HTR-8/SVneo (cell line): Measurements from ENCODE around the gene FNDC11.
A peak's percentile ranks its signal among the peaks of the same experiment; 100 is the strongest.
"Not testable (repeated sequence)": the region's sequence is repeated elsewhere in the genome, so short reads cannot be mapped to it uniquely, and the experiment has no call there.

Experiments used
- DNase-seq: peaks from one replicate; pipeline ENCODE4 v3.0.0; 2011; ENCODE audit warnings: low spot score, mixed read lengths; ENCODE audit not compliant: insufficient read length
- FAIRE-seq: peaks from 2 replicates; lab custom pipeline; 2011; peaks lifted over from hg19 to GRCh38; lab: Jason Lieb, UNC

The FNDC11 gene

DNA sequence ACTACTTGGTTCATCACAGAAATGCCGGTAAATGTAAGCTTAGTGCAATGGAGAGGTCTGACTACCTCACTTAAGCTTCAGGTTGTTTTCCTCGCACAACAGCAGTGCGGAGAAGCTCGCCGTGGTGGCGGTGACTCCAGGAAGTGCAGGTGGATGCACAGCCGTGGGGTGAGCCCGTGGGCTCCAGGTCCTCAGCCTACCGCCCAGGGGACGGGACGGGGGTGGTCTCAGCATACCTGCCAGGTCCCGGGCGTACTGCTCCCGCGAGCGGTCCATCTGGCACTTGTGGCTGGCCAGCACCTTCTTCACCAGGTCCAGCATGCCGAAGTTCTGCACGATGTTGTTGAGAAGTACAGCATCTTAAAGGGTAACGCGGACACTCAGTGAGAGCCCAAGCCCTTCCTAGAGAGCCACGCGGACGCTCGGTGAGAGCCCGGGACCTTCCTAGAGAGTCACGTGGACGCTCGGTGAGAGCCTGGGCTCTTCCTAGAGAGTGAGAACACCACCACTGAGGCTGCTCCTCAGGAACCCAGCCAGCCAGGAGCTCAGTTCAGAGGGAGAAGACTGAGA is 37.9 kb downstream of the FNDC11 start:
- peak; percentile 72 for FAIRE-seq
- DNase-seq: no peak

GRCh38 chr20:63592661-63593060 is 38.7 kb downstream of the FNDC11 start:
- FAIRE-seq: peak; percentile 9
- DNase-seq: no peak

DNA sequence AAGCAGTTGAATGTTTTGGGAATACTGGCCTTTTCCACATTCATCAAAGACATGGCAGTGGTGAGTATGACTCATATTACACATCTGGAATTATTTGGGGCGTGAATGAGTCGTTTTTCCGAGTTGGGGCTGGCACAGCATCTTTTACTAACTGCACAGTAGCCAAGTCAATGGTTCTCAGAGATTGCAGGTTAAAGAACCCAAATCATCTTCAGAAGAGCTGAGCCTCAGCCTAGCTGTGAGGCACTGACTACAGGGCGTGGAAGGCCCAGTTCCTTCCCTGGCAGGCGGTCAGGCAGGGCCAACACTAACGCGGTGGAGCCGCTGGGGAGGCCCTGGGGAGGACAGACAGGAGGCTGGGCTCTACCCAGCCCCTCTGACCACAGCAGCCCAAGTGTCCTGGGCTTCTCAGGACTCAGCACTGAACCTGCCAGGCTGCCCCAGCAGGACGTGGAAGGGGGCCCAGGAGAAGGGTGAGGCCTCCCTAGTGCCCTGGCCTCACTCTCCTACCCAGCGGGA is 40.1 kb downstream of the FNDC11 start:
- no peak for DNase-seq
- peak; percentile 93 for FAIRE-seq

DNA sequence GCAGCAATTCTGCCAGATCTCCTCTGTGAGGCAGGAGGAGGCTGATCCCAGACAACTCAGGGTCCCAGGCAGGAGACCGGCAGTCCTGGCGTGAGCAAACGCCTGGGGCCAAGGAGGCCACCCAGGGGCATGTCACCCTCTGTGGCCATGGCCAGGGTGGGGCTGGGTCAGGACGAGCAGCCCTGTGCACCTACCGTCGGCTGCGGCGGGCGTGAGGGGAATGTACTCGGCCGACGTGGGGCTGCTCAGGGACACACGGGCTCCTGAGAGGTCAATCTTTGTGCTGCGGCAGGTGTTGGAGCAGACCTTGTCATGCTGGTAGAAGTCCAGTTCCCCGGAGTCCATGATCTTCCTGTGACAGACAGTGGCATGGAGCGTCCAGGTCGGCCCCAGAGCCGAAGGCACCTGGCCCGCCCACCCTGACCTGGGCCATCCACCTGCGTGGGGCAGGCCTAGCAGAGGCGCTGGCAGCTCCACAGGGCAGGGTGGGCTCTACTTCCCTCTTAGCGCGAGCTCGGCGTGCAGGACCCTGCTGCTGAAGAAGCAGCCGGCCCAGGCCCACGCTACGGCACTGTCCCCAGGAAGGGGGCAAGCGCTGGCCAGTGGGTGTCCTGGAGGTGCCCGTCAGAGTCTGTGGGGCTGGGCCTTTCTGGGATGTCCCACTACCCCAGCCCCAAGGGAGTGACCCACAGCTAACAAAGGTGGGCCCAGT is 41.6 kb downstream of the FNDC11 start:
- DNase-seq (no peak), FAIRE-seq (peak; percentile 31)

DNA sequence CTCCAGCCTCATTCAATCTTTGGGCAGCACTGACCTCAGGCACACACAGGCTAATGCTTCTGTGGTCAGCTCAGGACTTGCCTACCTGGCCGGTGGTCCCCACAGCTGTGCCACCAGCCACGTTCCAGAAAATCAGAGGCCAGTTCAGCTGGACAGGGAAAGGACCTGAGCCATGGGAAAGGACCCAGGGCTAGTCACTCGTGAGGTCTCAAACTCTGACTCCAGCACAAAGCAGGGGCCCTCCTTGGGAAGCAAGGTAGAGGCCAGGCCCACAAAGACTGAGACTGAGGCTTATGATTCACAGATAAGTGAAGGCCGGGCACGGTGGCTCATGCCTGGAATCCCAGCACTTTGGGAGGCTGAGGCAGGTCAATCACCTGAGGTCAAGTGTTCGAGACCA is 42.5 kb downstream of the FNDC11 start:
- FAIRE-seq: no peak
- DNase-seq: no peak

DNA sequence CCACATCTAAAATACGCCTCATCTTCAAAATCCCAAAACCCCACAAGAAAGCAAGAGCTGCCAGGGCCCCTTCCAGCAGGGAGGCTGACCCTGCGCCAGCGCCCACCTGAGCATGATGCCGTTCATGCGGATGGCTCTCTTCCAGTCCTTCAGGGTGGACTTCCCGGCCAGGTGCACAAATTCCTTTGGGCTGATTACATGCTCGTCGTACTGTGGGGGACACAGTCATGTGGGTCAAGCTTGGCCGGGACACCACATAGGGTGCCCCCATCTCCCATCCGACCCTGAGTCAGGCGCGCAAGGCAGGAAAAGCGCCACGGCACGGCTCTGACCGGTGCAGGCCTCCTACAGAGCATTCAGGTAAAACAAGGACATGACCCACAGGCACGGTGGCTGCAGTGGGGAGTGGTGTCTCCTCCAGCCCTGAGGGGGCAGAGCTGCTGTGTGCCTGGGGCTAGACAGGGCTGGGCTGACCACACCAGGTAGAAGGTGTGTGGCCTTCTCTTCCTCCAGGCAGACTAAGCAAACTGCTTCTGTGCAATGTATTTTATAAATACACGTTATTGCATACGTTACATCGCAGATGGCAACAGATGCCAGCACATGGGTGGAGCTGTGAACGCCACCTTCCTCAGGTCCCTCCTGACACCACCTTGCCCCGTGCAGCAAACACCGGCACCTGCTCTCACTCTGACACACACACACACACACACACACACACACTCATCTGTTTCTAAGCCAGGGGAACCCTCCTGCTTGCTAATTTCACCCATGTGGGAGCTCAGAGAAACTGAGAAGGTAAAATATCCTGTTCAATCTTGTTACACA is 43.9 kb downstream of the FNDC11 start:
- DNase-seq (no peak), FAIRE-seq (peak; percentile 96)

DNA sequence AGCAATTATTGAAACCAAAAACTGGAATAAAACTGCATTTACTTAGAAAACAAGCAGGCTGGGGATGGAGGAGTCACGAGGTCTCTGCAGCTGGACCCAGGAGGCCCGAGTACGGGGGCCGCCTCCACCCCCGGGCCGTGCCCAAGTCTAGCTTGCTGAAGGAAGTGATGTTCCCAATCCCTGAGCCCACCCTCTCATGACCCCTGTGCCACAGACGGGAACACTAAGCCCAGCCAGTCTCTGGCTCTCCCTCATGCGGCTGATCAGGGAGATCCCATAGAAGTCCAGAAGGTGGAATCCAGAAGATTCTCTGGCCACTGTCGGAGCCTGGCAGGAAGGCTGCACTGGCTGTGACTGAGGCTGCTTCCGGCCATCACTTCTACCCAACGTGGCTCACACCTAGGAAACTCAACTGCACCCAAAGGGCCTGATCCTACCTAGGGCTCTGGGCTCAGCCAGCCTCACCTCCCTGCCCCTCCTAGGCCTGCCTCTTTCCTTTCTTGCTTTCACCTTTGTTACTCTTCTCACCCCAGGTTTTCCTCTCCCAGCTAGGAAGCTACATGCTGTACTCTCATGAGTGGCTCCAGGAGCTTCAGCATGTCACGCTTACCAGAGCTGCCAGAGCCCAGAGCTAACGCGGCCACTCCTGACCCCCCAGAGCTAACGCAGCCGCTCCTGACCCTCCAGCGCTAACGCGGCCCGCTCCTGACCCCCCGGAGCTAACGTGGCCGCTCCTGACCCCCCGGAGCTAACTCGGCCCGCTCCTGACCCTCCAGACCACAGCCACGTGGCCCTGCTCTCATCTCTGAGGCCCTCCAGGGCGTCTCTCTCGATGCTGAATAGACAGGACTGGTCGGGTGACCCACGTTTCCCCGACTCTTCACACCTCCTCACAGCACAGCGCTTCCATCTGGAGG is 44.8 kb downstream of the FNDC11 start:
- FAIRE-seq (no peak), DNase-seq (no peak)

DNA sequence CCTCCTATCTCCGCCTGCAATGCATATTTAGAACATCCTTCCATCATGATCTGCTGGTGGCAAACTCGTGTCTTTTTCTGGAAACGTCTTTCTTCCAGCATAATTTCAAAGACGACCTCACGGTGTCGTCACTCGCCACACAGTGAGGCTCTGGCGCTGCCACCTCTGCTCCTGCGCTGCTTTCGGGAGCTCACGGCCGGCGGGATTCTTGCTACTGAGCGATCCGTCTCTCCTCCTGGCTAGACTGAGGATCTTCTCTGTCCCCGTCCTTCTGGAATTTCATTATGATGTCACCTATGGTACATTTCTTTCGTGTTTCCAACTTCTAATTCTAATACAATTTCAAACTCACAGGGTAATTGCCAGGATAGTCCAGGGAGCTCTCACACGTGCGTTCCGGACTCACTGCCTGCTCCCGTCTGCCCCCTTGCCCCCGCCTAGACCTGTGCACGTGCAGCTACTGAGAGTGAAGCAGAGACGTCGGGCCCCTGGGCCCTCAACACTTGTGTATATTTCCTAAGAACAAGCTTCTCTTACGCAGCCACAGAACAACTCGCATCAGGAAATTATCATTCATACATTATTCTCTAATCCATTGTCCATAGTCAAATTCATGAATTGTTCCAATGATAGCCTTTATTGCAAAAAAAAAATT is 45.6 kb downstream of the FNDC11 start:
- FAIRE-seq (peak; percentile 70), DNase-seq (no peak)

- not testable (repeated sequence) for FAIRE-seq, DNase-seq
Measured at GRCh38 chr20:63601679-63602078, 47.7 kb downstream of the FNDC11 start.

GRCh38 chr20:63602321-63602720 is 48.4 kb downstream of the FNDC11 start:
- no peak for DNase-seq
- peak; percentile 23 for FAIRE-seq
